MM.1S (cell line): ENCODE results near the gene CADM2.

Experiments
- DNase-seq: peaks from one replicate; pipeline ENCODE4 v3.0.0-alpha.2; 2015
- H2AFZ ChIP-seq: fragments of 300-600 bp; sonication (generic); 2 replicates; pipeline ENCODE4 v1.6.0; 2016; ENCODE audit warnings: antibody characterized with exemption, low read length
- H3F3A ChIP-seq: fragments of 300-600 bp; sonication (generic); 2 replicates; pipeline ENCODE4 v1.6.1; 2016; ENCODE audit warnings: mild to moderate bottlenecking, antibody characterized with exemption, low read length, moderate library complexity, mixed read lengths; ENCODE audit not compliant: insufficient read depth
- H3K27ac ChIP-seq: fragments of 300-600 bp; sonication (generic); 2 replicates; pipeline ENCODE4 v1.5.1; 2016; ENCODE audit warnings: mild to moderate bottlenecking, low read length
- H3K27me3 ChIP-seq: fragments of 300-600 bp; sonication (generic); replicated peaks from 2 replicates; pipeline ENCODE4 v1.6.0; 2016; ENCODE audit warnings: low read length; ENCODE audit not compliant: insufficient read depth
- H3K36me3 ChIP-seq: fragments of 300-600 bp; sonication (generic); replicated peaks from 2 replicates; pipeline ENCODE4 v1.6.1; 2016; ENCODE audit warnings: mild to moderate bottlenecking, low read length, mixed read lengths; ENCODE audit not compliant: insufficient read depth
- H3K4me1 ChIP-seq: fragments of 300-600 bp; sonication (generic); 2 replicates; pipeline ENCODE4 v1.6.1; 2016; ENCODE audit warnings: low read length, mixed read lengths
- H3K4me2 ChIP-seq: fragments of 300-600 bp; sonication (generic); 2 replicates; pipeline ENCODE4 v1.6.0; 2016; ENCODE audit warnings: low read depth, low read length
- H3K4me3 ChIP-seq: fragments of 300-600 bp; sonication (generic); 2 replicates; pipeline ENCODE4 v1.5.1; 2016; ENCODE audit warnings: low read length, mixed read lengths
- H3K79me2 ChIP-seq: fragments of 300-600 bp; sonication (generic); 2 replicates; pipeline ENCODE4 v1.6.1; 2016; ENCODE audit warnings: mixed run types, low read length, mixed read lengths
- H3K9ac ChIP-seq: fragments of 300-600 bp; sonication (generic); 2 replicates; pipeline ENCODE4 v1.6.1; 2016; ENCODE audit warnings: low read length, mixed read lengths
- H3K9me2 ChIP-seq: fragments of 300-600 bp; sonication (generic); replicated peaks from 2 replicates; pipeline ENCODE4 v1.6.1; 2016; ENCODE audit warnings: mild to moderate bottlenecking, low read length, mixed read lengths; ENCODE audit not compliant: insufficient read depth
- H3K9me3 ChIP-seq: fragments of 300-600 bp; sonication (generic); replicated peaks from 2 replicates; pipeline ENCODE4 v1.6.1; 2016; ENCODE audit warnings: mild to moderate bottlenecking, low read length, mixed read lengths; ENCODE audit not compliant: insufficient read depth
- H4K20me1 ChIP-seq: fragments of 300-600 bp; sonication (generic); 2 replicates; pipeline ENCODE4 v1.6.1; 2016; ENCODE audit warnings: mild to moderate bottlenecking, low read length, moderate library complexity, mixed read lengths; ENCODE audit not compliant: insufficient read depth
- CTCF ChIP-seq: fragments of 300-600 bp; sonication (generic); IDR thresholded peaks from 2 replicates; pipeline ENCODE4 v1.5.1; 2016; ENCODE audit warnings: antibody characterized with exemption, low read length, mixed read lengths
- EZH2 ChIP-seq: fragments of 300-600 bp; sonication (generic); optimal IDR thresholded peaks from 2 replicates; pipeline ENCODE3; 2017; ENCODE audit warnings: low read depth, mild to moderate bottlenecking, antibody characterized with exemption, low read length, mixed read lengths
- EZH2phosphoT487 ChIP-seq: fragments of 300-600 bp; sonication (generic); IDR thresholded peaks from 2 replicates; pipeline ENCODE4 v1.6.1; 2018; ENCODE audit warnings: antibody characterized with exemption, low read length

CADM2 gene

DNA sequence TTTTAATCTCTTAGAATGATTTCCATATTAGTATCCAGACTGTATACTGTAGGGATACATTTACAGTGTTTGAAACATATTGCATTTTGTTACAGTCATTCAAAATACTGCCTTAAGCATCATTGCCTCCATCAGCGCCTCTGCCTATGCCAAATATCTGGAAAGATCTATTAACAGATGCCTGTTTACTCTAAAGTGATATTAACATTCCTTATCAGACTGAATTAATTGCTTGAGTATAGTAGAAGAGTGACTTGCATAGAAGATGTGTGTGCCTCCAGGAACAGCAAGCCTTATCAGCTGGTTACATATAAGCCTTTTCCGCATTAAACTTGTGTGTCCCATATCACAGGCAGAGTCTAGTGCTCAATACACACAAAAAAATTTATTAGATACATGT, 379.1 kb downstream of the CADM2 start:
- H3K4me1 ChIP-seq = no peaks in the 10 kb centered on the region
- H3F3A ChIP-seq = no peaks in the 10 kb centered on the region
- H3K9me3 ChIP-seq = no peaks in the 10 kb centered on the region
- H3K27ac ChIP-seq = no peak overlapping the region
- no peaks in the 10 kb centered on the region for H3K9me2 ChIP-seq
- H3K27me3 ChIP-seq = no peaks in the 10 kb centered on the region
- no peaks in the 10 kb centered on the region for H3K36me3 ChIP-seq
- no peak overlapping the region for H2AFZ ChIP-seq
- H4K20me1 ChIP-seq = no peaks in the 10 kb centered on the region
- no peak overlapping the region for H3K9ac ChIP-seq
- no peaks in the 10 kb centered on the region for H3K79me2 ChIP-seq
- DNase-seq = no peak
- no peak overlapping the region for H3K4me2 ChIP-seq
- no peak overlapping the region for H3K4me3 ChIP-seq
- TF ChIP-seq EZH2phosphoT487 (no peak), CTCF (no peak), EZH2 (no peak)

- Histone ChIP-seq H3K36me3 (no peaks in the 10 kb centered on the region), H3K79me2 (no peaks in the 10 kb centered on the region), H3K4me1 (no peaks in the 10 kb centered on the region), H3K4me2 (no peak overlapping the region), H3K27ac (no peak overlapping the region), H3K27me3 (no peaks in the 10 kb centered on the region), H3F3A (no peaks in the 10 kb centered on the region), H3K9me3 (no peaks in the 10 kb centered on the region), H3K9me2 (no peaks in the 10 kb centered on the region), H3K9ac (no peak overlapping the region), H3K4me3 (no peak overlapping the region), H2AFZ (no peak overlapping the region), H4K20me1 (no peaks in the 10 kb centered on the region)
- peak; percentile 38 for DNase-seq
- peak; percentile 56 for TF ChIP-seq CTCF
- TF ChIP-seq EZH2phosphoT487 = no peak
Measured at GRCh38 chr3:85342915-85343314, 384.1 kb downstream of the CADM2 start.

GRCh38 chr3:85355572-85355971, 396.8 kb downstream of the CADM2 start:
- Histone ChIP-seq H3K4me2 (no peak overlapping the region), H2AFZ (no peak overlapping the region), H3K4me3 (no peak overlapping the region), H3K9me3 (no peaks in the 10 kb centered on the region), H3K9ac (no peak overlapping the region), H3K27ac (no peak overlapping the region), H3K36me3 (no peaks in the 10 kb centered on the region), H3K4me1 (no peaks in the 10 kb centered on the region), H3F3A (no peaks in the 10 kb centered on the region), H3K27me3 (no peaks in the 10 kb centered on the region), H3K9me2 (no peaks in the 10 kb centered on the region), H3K79me2 (no peaks in the 10 kb centered on the region), H4K20me1 (no peaks in the 10 kb centered on the region)
- TF ChIP-seq EZH2 = no peak
- no peak for TF ChIP-seq CTCF
- no peak for TF ChIP-seq EZH2phosphoT487
- DNase-seq = no peak
